ENCODE results near the gene PIGR. TPM values are rescaled to one million over a fixed set of nuclear protein-coding genes. Genes with fewer than 3 reads are reported as not detected.

Gene PIGR
- total and polyA plus RNA-seq, 9 donors: under 0.01 to 2.3 (median 0.05) TPM; not detected in 2

DNA sequence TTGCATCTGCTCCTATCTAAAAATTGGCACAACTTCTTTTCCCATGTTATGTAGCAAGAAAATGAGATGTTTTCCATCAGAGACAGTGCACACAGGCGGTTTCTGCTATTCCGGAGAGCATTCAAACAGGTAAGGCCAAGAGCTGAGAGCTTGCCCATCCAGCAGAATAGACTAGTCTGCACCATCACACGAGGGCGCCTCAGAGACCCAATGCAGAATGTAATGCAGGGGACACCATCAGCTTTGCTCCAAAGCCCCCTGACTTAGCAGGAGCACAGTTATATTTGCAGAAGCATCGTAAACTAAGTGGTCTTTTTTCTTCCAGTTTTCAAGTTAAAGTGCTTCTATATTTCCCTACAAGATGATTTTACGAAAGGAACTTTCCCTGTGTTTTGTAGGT, 44.3 kb downstream of the PIGR start:
- no peaks in the 10 kb centered on the region for H3K9me3 ChIP-seq (replicated peaks; ENCODE audit: control insufficient read depth, low read depth, low read length)
- H3K36me3 ChIP-seq (ENCODE audit: control insufficient read depth, insufficient read depth, low read length): no peaks in the 10 kb centered on the region
- no peaks in the 10 kb centered on the region for H3K4me1 ChIP-seq (ENCODE audit: control insufficient read depth, insufficient read depth, low read length)
- no peak overlapping the region for H3K4me3 ChIP-seq (ENCODE audit: low read length)
- no peak for DNase-seq
- peaks cover 25% of the 10 kb centered on the region for H3K27me3 ChIP-seq (ENCODE audit: control insufficient read depth, insufficient read depth, low read length)
- 76% methylated on average over 4 of the region's 6 CpGs for WGBS (ENCODE audit: insufficient coverage)
- H3K27ac ChIP-seq (ENCODE audit: low read length): no peak overlapping the region

DNA sequence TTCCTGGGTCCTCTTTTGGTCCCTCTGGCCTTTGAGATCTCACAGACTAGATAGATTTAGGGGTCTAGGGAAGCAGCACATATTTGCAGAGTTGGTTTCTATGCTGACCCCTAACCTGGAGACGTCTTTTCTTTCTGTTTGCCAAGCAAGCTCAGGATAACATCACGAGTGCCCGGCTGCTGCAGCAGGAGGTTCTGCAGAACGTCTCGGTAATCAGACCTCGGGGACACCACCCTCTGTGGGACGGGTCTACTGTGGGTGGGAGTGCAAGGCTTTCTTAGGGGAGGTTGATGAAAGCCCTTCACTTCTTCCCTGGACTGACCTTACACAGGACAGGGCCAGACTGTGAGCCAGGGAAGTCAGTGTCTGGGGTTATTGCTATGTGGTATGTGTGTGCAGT, 46.1 kb downstream of the PIGR start:
- WGBS (ENCODE audit: insufficient coverage): 64% methylated on average over 6 of the region's 7 CpGs
- Histone ChIP-seq H3K36me3 (ENCODE audit: control insufficient read depth, insufficient read depth, low read length) (no peaks in the 10 kb centered on the region), H3K9me3 (replicated peaks; ENCODE audit: control insufficient read depth, low read depth, low read length) (no peaks in the 10 kb centered on the region), H3K27ac (ENCODE audit: low read length) (no peak overlapping the region), H3K4me1 (ENCODE audit: control insufficient read depth, insufficient read depth, low read length) (no peaks in the 10 kb centered on the region), H3K4me3 (ENCODE audit: low read length) (no peak overlapping the region), H3K27me3 (ENCODE audit: control insufficient read depth, insufficient read depth, low read length) (peaks cover 21% of the 10 kb centered on the region)
- no peak for DNase-seq

DNA sequence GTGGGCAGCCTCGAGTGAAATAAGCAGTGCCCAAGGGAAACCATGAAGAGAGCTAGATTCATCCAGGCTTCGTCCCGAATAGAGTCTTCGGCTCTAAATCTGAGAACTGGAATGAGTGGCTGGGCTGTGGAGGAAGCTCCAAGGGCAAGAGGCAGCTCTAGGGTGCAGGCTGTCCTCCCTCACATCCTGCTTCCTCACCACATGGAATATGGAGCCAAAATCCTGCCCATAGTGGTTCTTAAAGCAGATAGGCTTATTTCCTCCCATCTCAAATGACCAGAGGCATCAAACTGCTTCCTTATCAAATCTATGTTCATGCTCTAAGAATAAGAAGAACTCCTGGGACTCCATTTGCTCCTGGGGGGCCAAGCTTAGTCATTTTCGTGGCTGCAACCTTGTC, 46.5 kb downstream of the PIGR start:
- Histone ChIP-seq H3K27ac (ENCODE audit: low read length) (no peak overlapping the region), H3K4me1 (ENCODE audit: control insufficient read depth, insufficient read depth, low read length) (no peaks in the 10 kb centered on the region), H3K36me3 (ENCODE audit: control insufficient read depth, insufficient read depth, low read length) (no peaks in the 10 kb centered on the region), H3K27me3 (ENCODE audit: control insufficient read depth, insufficient read depth, low read length) (peaks cover 17% of the 10 kb centered on the region), H3K4me3 (ENCODE audit: low read length) (no peak overlapping the region), H3K9me3 (replicated peaks; ENCODE audit: control insufficient read depth, low read depth, low read length) (no peaks in the 10 kb centered on the region)
- DNase-seq: no peak
- 75% methylated on average over 4 of the region's 5 CpGs for WGBS (ENCODE audit: insufficient coverage)

DNA sequence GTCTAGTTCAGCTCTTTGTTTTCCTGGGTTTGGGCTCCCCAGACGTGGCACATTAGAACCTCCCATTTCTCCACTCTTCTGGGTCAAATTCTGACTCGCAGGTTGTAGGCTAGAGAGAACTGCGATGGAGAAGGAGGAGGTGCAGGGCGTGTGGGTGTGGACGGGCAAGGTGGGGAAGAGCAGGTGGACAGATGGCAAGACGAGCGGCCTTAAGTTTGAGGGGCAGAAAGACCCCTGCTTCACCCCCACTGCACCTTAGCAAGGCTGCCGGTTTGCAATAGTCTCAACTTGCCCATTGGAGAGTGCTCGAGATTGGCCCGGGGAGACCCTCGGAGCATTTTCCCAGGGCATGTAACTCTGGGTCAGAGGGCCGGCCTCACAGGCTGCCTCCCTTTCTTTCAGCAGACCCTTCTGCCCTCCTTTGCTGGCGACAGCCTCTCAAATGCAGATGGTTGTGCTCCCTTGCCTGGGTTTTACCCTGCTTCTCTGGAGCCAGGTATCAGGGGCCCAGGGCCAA, 47.3 kb downstream of the PIGR start:
- WGBS (ENCODE audit: insufficient coverage): 81% methylated on average over 7 of the region's 13 CpGs
- Histone ChIP-seq H3K9me3 (replicated peaks; ENCODE audit: control insufficient read depth, low read depth, low read length) (no peaks in the 10 kb centered on the region), H3K27ac (ENCODE audit: low read length) (no peak overlapping the region)

DNA sequence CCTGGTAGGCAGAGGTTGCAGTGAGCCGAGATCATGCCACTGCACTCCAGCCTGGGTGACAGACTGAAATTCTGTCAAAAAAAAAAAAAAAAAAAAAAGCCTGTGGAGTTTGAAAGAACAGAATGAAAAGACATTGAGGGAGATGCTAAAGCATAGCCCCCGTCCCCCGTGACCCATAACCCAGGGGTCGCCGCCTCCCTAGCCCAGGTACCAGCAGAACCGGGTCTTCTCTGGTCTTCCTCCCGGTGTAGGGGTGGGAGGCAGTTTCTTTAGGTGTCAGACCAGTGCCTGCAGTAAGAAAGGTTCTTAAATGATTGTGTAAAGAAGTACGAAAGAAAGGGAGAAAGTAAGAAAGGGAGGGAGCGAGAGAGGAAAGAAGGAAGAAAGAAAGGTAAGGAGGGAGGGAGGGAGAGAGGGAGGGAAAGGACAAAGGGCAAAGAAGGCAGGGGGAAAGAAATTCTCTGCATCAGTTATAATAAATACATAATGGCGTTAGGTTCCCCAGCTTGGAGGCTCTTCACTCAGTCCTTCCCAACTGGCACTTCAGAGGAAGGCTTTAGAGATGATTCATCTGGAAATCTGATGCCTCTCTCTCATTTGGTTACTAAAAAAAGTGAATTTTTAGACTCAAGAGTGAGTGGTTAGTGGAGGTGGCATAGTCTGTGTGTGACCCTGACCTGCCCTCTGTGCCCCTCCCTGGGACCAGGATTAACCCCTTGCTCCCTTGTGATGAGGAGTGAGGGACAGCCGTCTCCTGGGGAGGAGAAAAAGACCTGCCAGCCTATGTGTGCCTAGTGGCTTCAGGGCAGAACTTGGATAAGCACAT, 48.0 kb downstream of the PIGR start:
- peak; percentile 29 for DNase-seq
- Histone ChIP-seq H3K27me3 (ENCODE audit: control insufficient read depth, insufficient read depth, low read length) (peaks cover 16% of the 10 kb centered on the region), H3K27ac (ENCODE audit: low read length) (no peak overlapping the region), H3K4me1 (ENCODE audit: control insufficient read depth, insufficient read depth, low read length) (no peaks in the 10 kb centered on the region), H3K4me3 (ENCODE audit: low read length) (no peak overlapping the region), H3K9me3 (replicated peaks; ENCODE audit: control insufficient read depth, low read depth, low read length) (no peaks in the 10 kb centered on the region), H3K36me3 (ENCODE audit: control insufficient read depth, insufficient read depth, low read length) (no peaks in the 10 kb centered on the region)
- 67% methylated on average over 7 of the region's 11 CpGs for WGBS (ENCODE audit: insufficient coverage)

More for the DNA sequence above, 47.3 kb downstream of the PIGR start:
- DNase-seq: no peak
- no peaks in the 10 kb centered on the region for H3K4me1 ChIP-seq (ENCODE audit: control insufficient read depth, insufficient read depth, low read length)
- no peak overlapping the region for H3K4me3 ChIP-seq (ENCODE audit: low read length)
- no peaks in the 10 kb centered on the region for H3K36me3 ChIP-seq (ENCODE audit: control insufficient read depth, insufficient read depth, low read length)
- H3K27me3 ChIP-seq (ENCODE audit: control insufficient read depth, insufficient read depth, low read length): peaks cover 16% of the 10 kb centered on the region

DNA sequence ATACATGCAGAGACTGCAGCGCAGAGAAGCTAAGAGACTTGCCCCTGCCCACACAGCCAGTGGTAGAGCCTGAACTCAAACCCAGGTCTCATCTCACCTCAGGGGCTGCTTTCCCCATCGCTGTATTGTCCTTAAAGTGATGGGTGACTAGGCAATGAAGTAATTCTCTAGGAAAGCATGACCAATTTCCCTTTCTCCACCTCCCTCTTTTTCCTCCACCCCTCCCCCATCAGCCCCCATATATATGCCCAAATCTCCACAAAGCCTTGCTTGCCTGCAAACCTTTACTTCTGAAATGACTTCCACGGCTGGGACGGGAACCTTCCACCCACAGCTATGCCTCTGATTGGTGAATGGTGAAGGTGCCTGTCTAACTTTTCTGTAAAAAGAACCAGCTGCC, 49.1 kb downstream of the PIGR start, which contains the start of gene IL24:
Gene IL24, plus strand, starts transcription at position 269 of the 400 bp plus-strand sequence. CDS start 390 bp downstream, outside the sequence.
- Histone ChIP-seq H3K27ac (ENCODE audit: low read length) (no peak within 1 kb of the TSS), H3K9me3 (replicated peaks; ENCODE audit: control insufficient read depth, low read depth, low read length) (no peaks in the 10 kb centered on the region), H3K27me3 (ENCODE audit: control insufficient read depth, insufficient read depth, low read length) (peaks cover 13% of the 10 kb centered on the region), H3K4me3 (ENCODE audit: low read length) (no peak within 1 kb of the TSS), H3K4me1 (ENCODE audit: control insufficient read depth, insufficient read depth, low read length) (no peaks in the 10 kb centered on the region), H3K36me3 (ENCODE audit: control insufficient read depth, insufficient read depth, low read length) (no peaks in the 10 kb centered on the region)
- WGBS (ENCODE audit: insufficient coverage): no CpG with 5 or more reads among the region's 4 CpGs
- no peak for DNase-seq

DNA sequence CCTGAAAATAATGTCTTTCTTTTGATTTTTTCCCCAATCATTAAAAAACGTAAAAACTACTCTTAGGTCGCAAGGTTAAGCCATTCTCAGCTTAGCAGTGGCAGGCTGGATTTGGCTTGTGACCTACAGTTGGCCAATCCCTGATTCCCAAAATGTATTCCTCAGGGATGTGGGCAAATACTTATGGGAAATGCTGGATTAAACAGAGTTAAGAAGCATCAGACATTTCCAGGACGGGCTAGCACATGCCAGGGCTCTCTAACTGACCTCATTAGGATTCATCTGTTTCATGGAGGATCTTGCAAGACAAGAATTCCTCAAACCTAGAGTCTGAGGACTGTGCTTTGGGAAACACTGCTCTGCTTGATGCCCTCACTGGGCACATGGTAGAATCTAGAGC, 50.0 kb downstream of the PIGR start:
- no peaks in the 10 kb centered on the region for H3K9me3 ChIP-seq (replicated peaks; ENCODE audit: control insufficient read depth, low read depth, low read length)
- no peak overlapping the region for H3K27ac ChIP-seq (ENCODE audit: low read length)
- H3K4me3 ChIP-seq (ENCODE audit: low read length): no peak overlapping the region
- 36% methylated on average over 1 of the region's 3 CpGs for WGBS (ENCODE audit: insufficient coverage)
- H3K4me1 ChIP-seq (ENCODE audit: control insufficient read depth, insufficient read depth, low read length): no peaks in the 10 kb centered on the region
- peaks cover 12% of the 10 kb centered on the region for H3K27me3 ChIP-seq (ENCODE audit: control insufficient read depth, insufficient read depth, low read length)
- no peaks in the 10 kb centered on the region for H3K36me3 ChIP-seq (ENCODE audit: control insufficient read depth, insufficient read depth, low read length)
- no peak for DNase-seq

DNA sequence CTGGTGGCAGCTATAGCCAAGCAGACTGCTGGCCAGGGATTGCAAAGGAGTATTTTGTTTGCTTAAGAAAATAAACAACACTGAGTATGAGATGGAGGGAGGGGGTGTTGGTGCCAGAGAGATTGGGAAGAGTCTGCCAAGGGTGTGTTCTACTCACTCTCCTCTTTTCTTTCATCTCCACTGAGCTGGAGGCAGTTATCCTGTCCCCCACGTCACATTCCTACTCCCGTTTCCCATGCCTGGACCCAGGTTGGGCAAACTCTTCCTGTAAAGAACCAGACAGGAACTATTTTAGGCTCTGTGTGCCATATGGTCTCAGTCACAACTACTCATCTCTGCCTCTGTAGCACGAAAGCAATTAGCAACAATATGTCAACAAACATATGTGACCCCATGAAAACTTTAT, 50.4 kb downstream of the PIGR start:
- no peak overlapping the region for H3K4me3 ChIP-seq (ENCODE audit: low read length)
- no peaks in the 10 kb centered on the region for H3K36me3 ChIP-seq (ENCODE audit: control insufficient read depth, insufficient read depth, low read length)
- H3K27ac ChIP-seq (ENCODE audit: low read length): no peak overlapping the region
- no peaks in the 10 kb centered on the region for H3K4me1 ChIP-seq (ENCODE audit: control insufficient read depth, insufficient read depth, low read length)
- H3K9me3 ChIP-seq (replicated peaks; ENCODE audit: control insufficient read depth, low read depth, low read length): no peaks in the 10 kb centered on the region
- H3K27me3 ChIP-seq (ENCODE audit: control insufficient read depth, insufficient read depth, low read length): peaks cover 11% of the 10 kb centered on the region
- 27% methylated on average over 2 of the region's 3 CpGs for WGBS (ENCODE audit: insufficient coverage)
- no peak for DNase-seq

DNA sequence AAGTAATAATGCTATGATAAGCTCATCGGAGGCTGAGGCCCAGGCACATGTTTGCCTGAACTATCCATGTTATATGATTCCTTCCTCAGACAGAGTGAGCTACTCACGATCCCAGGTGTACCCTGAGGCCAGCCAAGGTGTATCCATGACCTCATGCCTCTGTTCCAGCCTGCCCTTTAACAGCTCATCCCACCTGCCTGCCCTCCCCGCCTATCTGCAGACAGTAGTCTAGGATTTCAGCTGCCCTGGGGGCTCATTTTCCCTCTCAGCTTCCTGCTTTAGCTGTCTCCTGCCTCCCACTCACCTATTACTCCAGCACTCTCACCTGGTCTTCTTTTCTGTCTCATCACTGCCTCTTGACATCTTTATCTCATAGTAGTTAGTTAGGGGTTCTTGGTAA, 50.9 kb downstream of the PIGR start:
- Histone ChIP-seq H3K4me1 (ENCODE audit: control insufficient read depth, insufficient read depth, low read length) (no peaks in the 10 kb centered on the region), H3K27me3 (ENCODE audit: control insufficient read depth, insufficient read depth, low read length) (peaks cover 11% of the 10 kb centered on the region), H3K27ac (ENCODE audit: low read length) (no peak overlapping the region), H3K36me3 (ENCODE audit: control insufficient read depth, insufficient read depth, low read length) (no peaks in the 10 kb centered on the region), H3K4me3 (ENCODE audit: low read length) (no peak overlapping the region), H3K9me3 (replicated peaks; ENCODE audit: control insufficient read depth, low read depth, low read length) (no peaks in the 10 kb centered on the region)
- WGBS (ENCODE audit: insufficient coverage): 53% methylated on average over 3 of the region's 3 CpGs
- DNase-seq: no peak

DNA sequence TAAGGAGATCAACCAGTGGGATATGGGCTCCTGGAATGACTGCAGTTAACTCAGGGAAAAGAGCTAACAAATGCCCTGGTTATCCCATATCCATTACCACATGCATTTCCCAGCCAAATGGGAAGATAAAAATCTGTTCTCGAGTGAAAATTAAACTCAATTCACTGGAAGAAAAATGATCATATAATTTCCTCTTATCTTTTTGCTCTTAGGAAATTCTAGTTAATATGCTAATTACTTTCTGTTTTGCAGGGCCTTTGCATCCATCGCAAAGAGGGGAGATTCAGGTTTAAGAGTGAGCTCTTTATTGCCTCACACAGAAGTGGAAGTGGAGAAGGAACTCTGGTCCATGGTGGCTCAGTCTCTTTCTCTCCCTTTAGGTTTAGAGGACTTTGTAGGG, 52.9 kb downstream of the PIGR start:
- Histone ChIP-seq H3K4me1 (ENCODE audit: control insufficient read depth, insufficient read depth, low read length) (no peaks in the 10 kb centered on the region), H3K9me3 (replicated peaks; ENCODE audit: control insufficient read depth, low read depth, low read length) (no peaks in the 10 kb centered on the region), H3K4me3 (ENCODE audit: low read length) (no peak overlapping the region), H3K36me3 (ENCODE audit: control insufficient read depth, insufficient read depth, low read length) (no peaks in the 10 kb centered on the region), H3K27ac (ENCODE audit: low read length) (no peak overlapping the region), H3K27me3 (ENCODE audit: control insufficient read depth, insufficient read depth, low read length) (peaks cover 8% of the 10 kb centered on the region)
- WGBS (ENCODE audit: insufficient coverage): 33% methylated on average over 1 of the region's 2 CpGs
- DNase-seq: no peak

Measured in muscle of leg (tissue), 11 donors.